ENCODE measurements around the gene EXOC3.
A peak's percentile ranks its signal among the peaks of the same experiment; 100 is the strongest.
"Not testable (repeated sequence)": the region's sequence is repeated elsewhere in the genome, so short reads cannot be mapped to it uniquely, and the experiment has no call there.

Gene EXOC3

GRCh38 chr5:465591-466403, 22.8 kb downstream of the EXOC3 start:
- no peak for DNase-seq (ENCODE audit: insufficient read length, low spot score)
- TF ChIP-seq POLR2A (IDR thresholded peaks at IDR 0.05; ENCODE audit: low read depth, low read length): no peak
- FAIRE-seq: no peak

- no peak for TF ChIP-seq POLR2A (IDR thresholded peaks at IDR 0.05; ENCODE audit: low read depth, low read length)
- DNase-seq (ENCODE audit: insufficient read length, low spot score) (no peak), FAIRE-seq (no peak)
Observed at GRCh38 chr5:466661-467310, 23.8 kb downstream of the EXOC3 start.

- FAIRE-seq (no peak), DNase-seq (ENCODE audit: insufficient read length, low spot score) (no peak)
- no peak for TF ChIP-seq POLR2A (IDR thresholded peaks at IDR 0.05; ENCODE audit: low read depth, low read length)
Observed at GRCh38 chr5:468401-468800, 25.4 kb downstream of the EXOC3 start.

GRCh38 chr5:469752-470483, 26.9 kb downstream of the EXOC3 start:
- no peak for DNase-seq (ENCODE audit: insufficient read length, low spot score)
- FAIRE-seq: no peak
- no peak for TF ChIP-seq POLR2A (IDR thresholded peaks at IDR 0.05; ENCODE audit: low read depth, low read length)

GRCh38 chr5:470961-471749, 28.2 kb downstream of the EXOC3 start:
- DNase-seq (ENCODE audit: insufficient read length, low spot score) (no peak), FAIRE-seq (no peak)
- TF ChIP-seq POLR2A (IDR thresholded peaks at IDR 0.05; ENCODE audit: low read depth, low read length): no peak

GRCh38 chr5:471750-472058, 28.7 kb downstream of the EXOC3 start:
- FAIRE-seq: no peak
- DNase-seq (ENCODE audit: insufficient read length, low spot score): no peak
- no peak for TF ChIP-seq POLR2A (IDR thresholded peaks at IDR 0.05; ENCODE audit: low read depth, low read length)

- no peak for TF ChIP-seq POLR2A (IDR thresholded peaks at IDR 0.05; ENCODE audit: low read depth, low read length)
- FAIRE-seq (no peak), DNase-seq (ENCODE audit: insufficient read length, low spot score) (no peak)
Observed at GRCh38 chr5:472076-472655, 29.2 kb downstream of the EXOC3 start.

- peak; percentile 99 for DNase-seq (ENCODE audit: insufficient read length, low spot score)
- FAIRE-seq: no peak
- TF ChIP-seq POLR2A (IDR thresholded peaks at IDR 0.05; ENCODE audit: low read depth, low read length): peak; percentile 83
Observed at GRCh38 chr5:472656-473550, 29.9 kb downstream of the EXOC3 start.

- DNase-seq (ENCODE audit: insufficient read length, low spot score): no peak
- FAIRE-seq: no peak
- TF ChIP-seq POLR2A (IDR thresholded peaks at IDR 0.05; ENCODE audit: low read depth, low read length): no peak
Observed at GRCh38 chr5:473551-474192, 30.7 kb downstream of the EXOC3 start.

GRCh38 chr5:474232-474839, 31.4 kb downstream of the EXOC3 start:
- not testable (repeated sequence) for DNase-seq (ENCODE audit: insufficient read length, low spot score)

GRCh38 chr5:474840-475661, 32.1 kb downstream of the EXOC3 start:
- FAIRE-seq: no peak
- DNase-seq (ENCODE audit: insufficient read length, low spot score): no peak
- TF ChIP-seq POLR2A (IDR thresholded peaks at IDR 0.05; ENCODE audit: low read depth, low read length): no peak

More at GRCh38 chr5:474232-474839, 31.4 kb downstream of the EXOC3 start:
- not testable (repeated sequence) for FAIRE-seq
